ENCODE results near the gene CD34. TPM values are rescaled to one million over a fixed set of nuclear protein-coding genes. Genes with fewer than 3 reads are reported as not detected.
A peak's percentile ranks its signal among the peaks of the same experiment; 100 is the strongest.

Gene CD34
- total and polyA plus RNA-seq, 2 donors (not counting 1 experiment from before 2014, with no cell fraction given): under 0.01 to 0.51 TPM

DNA sequence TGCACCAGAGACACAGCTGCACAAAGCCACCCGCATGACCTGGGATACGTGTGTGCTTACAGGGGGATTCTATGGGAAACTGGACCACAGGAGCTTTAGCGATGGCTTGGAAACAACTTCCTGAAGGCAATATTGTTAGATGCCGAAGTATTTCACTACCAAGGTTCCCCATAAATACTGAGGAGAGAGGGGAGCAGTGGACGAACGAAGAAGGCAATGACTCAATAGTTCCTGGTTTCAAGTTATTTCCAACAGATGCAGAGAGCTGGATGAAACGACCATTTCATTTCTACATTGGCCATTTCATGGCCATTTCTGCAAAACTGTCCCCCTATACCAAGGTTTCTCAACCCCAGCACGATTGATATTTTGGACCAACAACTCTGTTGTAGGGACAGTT, 61.3 kb downstream of the CD34 start:
- peaks cover 6% of the 10 kb centered on the region for H3K79me2 ChIP-seq (ENCODE audit: control insufficient read depth, insufficient read depth, low read length)
- H4K20me1 ChIP-seq (ENCODE audit: control insufficient read depth, extremely low read depth, insufficient read depth, low read length): no peaks in the 10 kb centered on the region
- no peaks in the 10 kb centered on the region for H3K27me3 ChIP-seq (ENCODE audit: control insufficient read depth, insufficient read depth, low read length)
- H3K4me2 ChIP-seq (ENCODE audit: extremely low read depth, insufficient read depth, low read length): no peak overlapping the region
- H3K4me1 ChIP-seq (ENCODE audit: control insufficient read depth, extremely low read depth, insufficient read depth, low read length): peaks cover 4% of the 10 kb centered on the region
- no peaks in the 10 kb centered on the region for H3K9me3 ChIP-seq (ENCODE audit: control insufficient read depth, insufficient read depth, low read depth, low read length)
- TF ChIP-seq, protein P1, sequence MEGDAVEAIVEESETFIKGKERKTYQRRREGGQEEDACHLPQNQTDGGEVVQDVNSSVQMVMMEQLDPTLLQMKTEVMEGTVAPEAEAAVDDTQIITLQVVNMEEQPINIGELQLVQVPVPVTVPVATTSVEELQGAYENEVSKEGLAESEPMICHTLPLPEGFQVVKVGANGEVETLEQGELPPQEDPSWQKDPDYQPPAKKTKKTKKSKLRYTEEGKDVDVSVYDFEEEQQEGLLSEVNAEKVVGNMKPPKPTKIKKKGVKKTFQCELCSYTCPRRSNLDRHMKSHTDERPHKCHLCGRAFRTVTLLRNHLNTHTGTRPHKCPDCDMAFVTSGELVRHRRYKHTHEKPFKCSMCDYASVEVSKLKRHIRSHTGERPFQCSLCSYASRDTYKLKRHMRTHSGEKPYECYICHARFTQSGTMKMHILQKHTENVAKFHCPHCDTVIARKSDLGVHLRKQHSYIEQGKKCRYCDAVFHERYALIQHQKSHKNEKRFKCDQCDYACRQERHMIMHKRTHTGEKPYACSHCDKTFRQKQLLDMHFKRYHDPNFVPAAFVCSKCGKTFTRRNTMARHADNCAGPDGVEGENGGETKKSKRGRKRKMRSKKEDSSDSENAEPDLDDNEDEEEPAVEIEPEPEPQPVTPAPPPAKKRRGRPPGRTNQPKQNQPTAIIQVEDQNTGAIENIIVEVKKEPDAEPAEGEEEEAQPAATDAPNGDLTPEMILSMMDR (conservative IDR thresholded peaks at IDR 0.05 in 1 of 2, IDR thresholded peaks at IDR 0.05 in 1 of 2; ENCODE audit: low read depth in 1 of 2, low read length in 2 of 2): no peak
- TF ChIP-seq EZH2 (IDR thresholded peaks at IDR 0.05; ENCODE audit: low read length, missing control alignments): no peak
- no peak for DNase-seq (ENCODE audit: low read depth in 2 of 2)
- H2AFZ ChIP-seq (ENCODE audit: low read length): no peak overlapping the region
- H3K4me3 ChIP-seq (replicated peaks in 1 of 4; ENCODE audit: control extremely low read depth in 1 of 4, insufficient read depth in 1 of 4, low read depth in 3 of 4, low read length in 4 of 4): no peak overlapping the region
- H3K9ac ChIP-seq (ENCODE audit: insufficient read depth, low read length): no peak overlapping the region
- H3K36me3 ChIP-seq (ENCODE audit: control insufficient read depth, insufficient read depth, low read length): no peaks in the 10 kb centered on the region
- no peak overlapping the region for H3K27ac ChIP-seq (ENCODE audit: insufficient read depth, low read length)

DNA sequence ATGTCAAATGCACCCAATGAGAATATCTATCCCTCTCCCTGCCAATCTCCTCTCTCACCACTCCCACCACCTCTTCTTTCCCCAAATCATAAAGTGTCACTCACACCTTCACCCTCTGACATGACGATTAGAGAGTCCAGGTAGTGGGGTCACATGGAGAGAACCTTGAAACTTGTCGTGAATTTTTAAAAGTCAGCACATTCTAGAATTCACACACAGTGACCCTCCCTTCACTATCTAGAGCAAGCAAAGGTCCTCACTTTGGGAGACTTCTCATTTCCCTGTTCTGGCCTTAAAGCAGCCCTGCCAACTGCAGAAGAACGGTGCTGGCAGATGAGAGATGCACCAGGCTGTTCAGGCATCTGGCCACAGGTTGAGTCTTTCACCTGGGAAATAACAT, 61.9 kb downstream of the CD34 start:
- Histone ChIP-seq H3K36me3 (ENCODE audit: control insufficient read depth, insufficient read depth, low read length) (no peaks in the 10 kb centered on the region), H3K4me2 (ENCODE audit: extremely low read depth, insufficient read depth, low read length) (no peak overlapping the region), H3K27me3 (ENCODE audit: control insufficient read depth, insufficient read depth, low read length) (no peaks in the 10 kb centered on the region), H2AFZ (ENCODE audit: low read length) (no peak overlapping the region), H3K4me3 (replicated peaks in 1 of 4; ENCODE audit: control extremely low read depth in 1 of 4, insufficient read depth in 1 of 4, low read depth in 3 of 4, low read length in 4 of 4) (no peak overlapping the region), H3K27ac (ENCODE audit: insufficient read depth, low read length) (no peak overlapping the region), H4K20me1 (ENCODE audit: control insufficient read depth, extremely low read depth, insufficient read depth, low read length) (no peaks in the 10 kb centered on the region), H3K9me3 (ENCODE audit: control insufficient read depth, insufficient read depth, low read depth, low read length) (no peaks in the 10 kb centered on the region), H3K9ac (ENCODE audit: insufficient read depth, low read length) (no peak overlapping the region), H3K4me1 (ENCODE audit: control insufficient read depth, extremely low read depth, insufficient read depth, low read length) (peaks cover 4% of the 10 kb centered on the region), H3K79me2 (ENCODE audit: control insufficient read depth, insufficient read depth, low read length) (peaks cover 6% of the 10 kb centered on the region)
- DNase-seq (ENCODE audit: low read depth in 2 of 2): no peak
- TF ChIP-seq, protein P1 (conservative IDR thresholded peaks at IDR 0.05 in 1 of 2, IDR thresholded peaks at IDR 0.05 in 1 of 2; ENCODE audit: low read depth in 1 of 2, low read length in 2 of 2): no peak
- TF ChIP-seq EZH2 (IDR thresholded peaks at IDR 0.05; ENCODE audit: low read length, missing control alignments): no peak

DNA sequence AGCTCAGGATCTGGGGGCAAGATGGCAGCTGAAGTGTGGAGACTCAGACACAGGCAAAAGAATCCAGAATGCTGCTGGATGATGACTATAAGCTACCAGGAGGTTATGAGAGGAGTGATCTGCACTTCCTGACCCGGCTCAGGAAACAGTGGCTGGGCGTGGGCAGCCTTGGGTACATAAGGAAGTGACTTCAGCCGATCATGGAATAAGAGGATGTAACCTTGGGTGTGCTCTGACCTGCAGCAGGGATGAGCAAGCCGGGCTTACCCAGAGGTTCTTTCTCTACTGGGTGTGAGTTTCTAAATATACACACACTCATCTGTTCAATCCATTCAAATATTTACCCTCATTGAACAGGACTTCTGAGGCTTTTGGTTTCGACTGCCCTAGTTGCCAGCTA, 62.7 kb downstream of the CD34 start:
- peak overlapping the region; percentile 30 for H3K27ac ChIP-seq (ENCODE audit: insufficient read depth, low read length)
- H3K4me2 ChIP-seq (ENCODE audit: extremely low read depth, insufficient read depth, low read length): peak overlapping the region; percentile 28
- DNase-seq (ENCODE audit: low read depth in 2 of 2): peak; percentile 44 to 65

More for the DNA sequence above, 62.7 kb downstream of the CD34 start:
- Histone ChIP-seq H3K79me2 (ENCODE audit: control insufficient read depth, insufficient read depth, low read length) (peaks cover 6% of the 10 kb centered on the region), H3K36me3 (ENCODE audit: control insufficient read depth, insufficient read depth, low read length) (no peaks in the 10 kb centered on the region), H3K27me3 (ENCODE audit: control insufficient read depth, insufficient read depth, low read length) (no peaks in the 10 kb centered on the region), H3K4me1 (ENCODE audit: control insufficient read depth, extremely low read depth, insufficient read depth, low read length) (peaks cover 4% of the 10 kb centered on the region), H3K9ac (ENCODE audit: insufficient read depth, low read length) (no peak overlapping the region), H2AFZ (ENCODE audit: low read length) (peak overlapping the region; percentile 47), H3K9me3 (ENCODE audit: control insufficient read depth, insufficient read depth, low read depth, low read length) (no peaks in the 10 kb centered on the region), H4K20me1 (ENCODE audit: control insufficient read depth, extremely low read depth, insufficient read depth, low read length) (no peaks in the 10 kb centered on the region), H3K4me3 (replicated peaks in 1 of 4; ENCODE audit: control extremely low read depth in 1 of 4, insufficient read depth in 1 of 4, low read depth in 3 of 4, low read length in 4 of 4) (no peak overlapping the region)
- TF ChIP-seq EZH2 (IDR thresholded peaks at IDR 0.05; ENCODE audit: low read length, missing control alignments): no peak
- TF ChIP-seq, protein P1 (conservative IDR thresholded peaks at IDR 0.05 in 1 of 2, IDR thresholded peaks at IDR 0.05 in 1 of 2; ENCODE audit: low read depth in 1 of 2, low read length in 2 of 2): no peak
